ENCODE measurements around the gene SLC38A9. TPM values are rescaled to one million over a fixed set of nuclear protein-coding genes. Genes with fewer than 3 reads are reported as not detected.

SLC38A9 gene
- polyA plus RNA-seq, 1 of the 3 experiments (the other 2 are of a cell fraction), result 6.9 TPM

DNA sequence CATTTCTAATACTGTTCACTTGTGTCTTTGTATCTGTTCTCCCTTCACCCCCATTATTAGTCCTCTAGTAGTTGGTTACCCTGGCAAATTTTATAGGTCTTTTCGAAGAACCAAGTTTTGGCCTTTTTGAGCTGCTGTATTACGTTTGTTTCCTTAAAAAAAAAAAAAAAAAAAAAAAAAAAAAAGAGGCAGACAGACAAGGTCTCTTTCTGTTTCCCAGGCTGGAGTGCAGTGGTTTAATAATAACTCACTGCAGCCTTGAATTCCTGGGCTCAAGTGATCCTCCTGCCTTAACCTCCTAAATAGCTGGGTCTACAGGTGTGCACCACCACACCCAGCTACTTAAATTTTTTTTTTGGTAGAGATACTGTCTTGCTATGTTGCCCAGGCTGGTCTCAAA lies 46.6 kb upstream of the SLC38A9 start:
- Histone ChIP-seq H4K20me1 (ENCODE audit: insufficient read depth) (no peaks in the 10 kb centered on the region), H2AFZ (ENCODE audit: low read depth) (no peak overlapping the region), H3K4me2 (no peak overlapping the region), H3K36me3 (replicated peaks in 1 of 2; ENCODE audit: control insufficient read depth in 1 of 2, insufficient read depth in 2 of 2, low read length in 1 of 2) (no peaks in the 10 kb centered on the region), H3K4me1 (ENCODE audit: control insufficient read depth in 1 of 2, insufficient read depth in 2 of 2, low read depth in 1 of 2, low read length in 1 of 2) (no peaks in the 10 kb centered on the region), H3K9me2 (no peaks in the 10 kb centered on the region), H3K4me3 (ENCODE audit: low read depth in 2 of 2, low read length in 1 of 2) (no peak overlapping the region), H3K9ac (no peak overlapping the region), H3K79me2 (ENCODE audit: insufficient read depth) (no peaks in the 10 kb centered on the region), H3K9me3 (no peaks in the 10 kb centered on the region), H3K27ac (ENCODE audit: low read depth in 2 of 2, low read length in 1 of 2) (no peak overlapping the region), H3K27me3 (ENCODE audit: insufficient read depth) (no peaks in the 10 kb centered on the region), H3F3A (replicated peaks; ENCODE audit: insufficient read depth) (no peaks in the 10 kb centered on the region)
- POLR2A ChIA-PET, result interaction anchor here (0.6 kb wide), 1 partner anchor 54 kb away, joined by 3 read pairs; no protein-coding TSS in a partner anchor
- CTCF ChIA-PET, result interaction anchor here (1.1 kb wide), 1 partner anchor 533 kb away, joined by 4 read pairs; no protein-coding TSS in a partner anchor
- DNase-seq, result no peak
- TF ChIP-seq, protein P1, sequence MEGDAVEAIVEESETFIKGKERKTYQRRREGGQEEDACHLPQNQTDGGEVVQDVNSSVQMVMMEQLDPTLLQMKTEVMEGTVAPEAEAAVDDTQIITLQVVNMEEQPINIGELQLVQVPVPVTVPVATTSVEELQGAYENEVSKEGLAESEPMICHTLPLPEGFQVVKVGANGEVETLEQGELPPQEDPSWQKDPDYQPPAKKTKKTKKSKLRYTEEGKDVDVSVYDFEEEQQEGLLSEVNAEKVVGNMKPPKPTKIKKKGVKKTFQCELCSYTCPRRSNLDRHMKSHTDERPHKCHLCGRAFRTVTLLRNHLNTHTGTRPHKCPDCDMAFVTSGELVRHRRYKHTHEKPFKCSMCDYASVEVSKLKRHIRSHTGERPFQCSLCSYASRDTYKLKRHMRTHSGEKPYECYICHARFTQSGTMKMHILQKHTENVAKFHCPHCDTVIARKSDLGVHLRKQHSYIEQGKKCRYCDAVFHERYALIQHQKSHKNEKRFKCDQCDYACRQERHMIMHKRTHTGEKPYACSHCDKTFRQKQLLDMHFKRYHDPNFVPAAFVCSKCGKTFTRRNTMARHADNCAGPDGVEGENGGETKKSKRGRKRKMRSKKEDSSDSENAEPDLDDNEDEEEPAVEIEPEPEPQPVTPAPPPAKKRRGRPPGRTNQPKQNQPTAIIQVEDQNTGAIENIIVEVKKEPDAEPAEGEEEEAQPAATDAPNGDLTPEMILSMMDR (IDR thresholded peaks at IDR 0.05), result no peak
- TF ChIP-seq RAD21 (IDR thresholded peaks at IDR 0.05; ENCODE audit: low read length) (no peak), FOXJ3 (CRISPR knock-in tag; IDR thresholded peaks at IDR 0.05) (no peak), FOSL2 (IDR thresholded peaks at IDR 0.05; ENCODE audit: borderline replicate concordance, low read depth) (no peak), YY1 (IDR thresholded peaks at IDR 0.05; ENCODE audit: low read depth) (no peak), CHD2 (IDR thresholded peaks at IDR 0.05; ENCODE audit: low read length, partially characterized antibody) (no peak), MXI1 (IDR thresholded peaks at IDR 0.05; ENCODE audit: low read depth, low read length) (no peak), ELF1 (IDR thresholded peaks at IDR 0.05) (no peak), NFIC (IDR thresholded peaks at IDR 0.05; ENCODE audit: borderline replicate concordance) (no peak), TAF1 (IDR thresholded peaks at IDR 0.05; ENCODE audit: borderline replicate concordance, low read depth, low read length) (no peak)
- TF ChIP-seq, protein P2, sequence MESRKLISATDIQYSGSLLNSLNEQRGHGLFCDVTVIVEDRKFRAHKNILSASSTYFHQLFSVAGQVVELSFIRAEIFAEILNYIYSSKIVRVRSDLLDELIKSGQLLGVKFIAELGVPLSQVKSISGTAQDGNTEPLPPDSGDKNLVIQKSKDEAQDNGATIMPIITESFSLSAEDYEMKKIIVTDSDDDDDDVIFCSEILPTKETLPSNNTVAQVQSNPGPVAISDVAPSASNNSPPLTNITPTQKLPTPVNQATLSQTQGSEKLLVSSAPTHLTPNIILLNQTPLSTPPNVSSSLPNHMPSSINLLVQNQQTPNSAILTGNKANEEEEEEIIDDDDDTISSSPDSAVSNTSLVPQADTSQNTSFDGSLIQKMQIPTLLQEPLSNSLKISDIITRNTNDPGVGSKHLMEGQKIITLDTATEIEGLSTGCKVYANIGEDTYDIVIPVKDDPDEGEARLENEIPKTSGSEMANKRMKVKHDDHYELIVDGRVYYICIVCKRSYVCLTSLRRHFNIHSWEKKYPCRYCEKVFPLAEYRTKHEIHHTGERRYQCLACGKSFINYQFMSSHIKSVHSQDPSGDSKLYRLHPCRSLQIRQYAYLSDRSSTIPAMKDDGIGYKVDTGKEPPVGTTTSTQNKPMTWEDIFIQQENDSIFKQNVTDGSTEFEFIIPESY (IDR thresholded peaks at IDR 0.05; ENCODE audit: borderline replicate concordance, low read depth), result no peak
- 43% methylated on average over 2 of the region's 2 CpGs for WGBS (ENCODE audit: low lambda C conversion rate)

DNA sequence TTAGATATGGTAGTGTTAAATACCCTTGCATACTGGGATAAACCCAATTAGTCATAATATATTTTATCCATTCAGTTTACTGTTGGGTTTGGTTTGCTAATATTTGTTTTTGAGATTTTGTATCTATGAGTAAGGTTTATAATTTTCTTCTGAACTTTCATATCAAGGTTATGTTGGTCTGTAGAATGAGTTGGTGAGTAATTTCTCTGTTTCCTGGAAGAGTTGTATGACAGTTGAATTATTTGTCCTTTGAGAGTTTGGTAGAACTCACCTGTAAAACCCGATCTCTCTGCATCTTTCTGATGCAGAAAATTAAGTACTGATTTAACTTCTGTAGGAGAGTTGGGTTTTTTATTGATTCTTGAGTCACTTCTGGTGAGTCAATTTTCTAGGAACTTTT lies 46.1 kb upstream of the SLC38A9 start:
- H3K4me3 ChIP-seq (ENCODE audit: low read depth in 2 of 2, low read length in 1 of 2), result no peak overlapping the region
- no peaks in the 10 kb centered on the region for H3F3A ChIP-seq (replicated peaks; ENCODE audit: insufficient read depth)

More for the DNA sequence above, 46.1 kb upstream of the SLC38A9 start:
- Histone ChIP-seq H3K9me2 (no peaks in the 10 kb centered on the region), H2AFZ (ENCODE audit: low read depth) (no peak overlapping the region), H3K4me2 (no peak overlapping the region), H3K9ac (no peak overlapping the region), H3K27me3 (ENCODE audit: insufficient read depth) (no peaks in the 10 kb centered on the region), H3K9me3 (no peaks in the 10 kb centered on the region), H3K79me2 (ENCODE audit: insufficient read depth) (no peaks in the 10 kb centered on the region), H3K4me1 (ENCODE audit: control insufficient read depth in 1 of 2, insufficient read depth in 2 of 2, low read depth in 1 of 2, low read length in 1 of 2) (no peaks in the 10 kb centered on the region), H3K36me3 (replicated peaks in 1 of 2; ENCODE audit: control insufficient read depth in 1 of 2, insufficient read depth in 2 of 2, low read length in 1 of 2) (no peaks in the 10 kb centered on the region), H4K20me1 (ENCODE audit: insufficient read depth) (no peaks in the 10 kb centered on the region), H3K27ac (ENCODE audit: low read depth in 2 of 2, low read length in 1 of 2) (no peak overlapping the region)
- ChIA-PET CTCF (no interaction called here), POLR2A (no interaction called here)
- no peak for DNase-seq
- WGBS (ENCODE audit: low lambda C conversion rate), result 46% methylated on average over 1 of the region's 1 CpG
- TF ChIP-seq FOXJ3 (CRISPR knock-in tag; IDR thresholded peaks at IDR 0.05), result no peak
